ENCODE data around the gene TCF3.

DNA sequence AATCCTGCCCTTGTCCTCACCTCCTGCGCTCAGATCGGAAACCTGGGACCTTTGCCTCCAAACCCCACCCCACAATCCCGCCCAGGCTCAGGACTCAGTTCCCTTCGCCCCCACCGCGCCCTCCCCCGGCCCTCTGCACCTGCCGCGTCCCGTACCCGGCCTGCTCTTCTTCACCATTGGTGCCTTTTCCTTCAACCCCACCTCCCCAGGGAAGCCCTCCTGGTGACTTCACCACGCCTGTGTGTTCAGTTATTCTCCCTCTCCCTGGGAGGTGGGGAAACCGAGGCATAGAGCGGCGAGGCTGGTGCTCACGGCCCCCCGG is 19.3 kb upstream of the TCF3 start:
- TF ChIP-seq, protein P1, sequence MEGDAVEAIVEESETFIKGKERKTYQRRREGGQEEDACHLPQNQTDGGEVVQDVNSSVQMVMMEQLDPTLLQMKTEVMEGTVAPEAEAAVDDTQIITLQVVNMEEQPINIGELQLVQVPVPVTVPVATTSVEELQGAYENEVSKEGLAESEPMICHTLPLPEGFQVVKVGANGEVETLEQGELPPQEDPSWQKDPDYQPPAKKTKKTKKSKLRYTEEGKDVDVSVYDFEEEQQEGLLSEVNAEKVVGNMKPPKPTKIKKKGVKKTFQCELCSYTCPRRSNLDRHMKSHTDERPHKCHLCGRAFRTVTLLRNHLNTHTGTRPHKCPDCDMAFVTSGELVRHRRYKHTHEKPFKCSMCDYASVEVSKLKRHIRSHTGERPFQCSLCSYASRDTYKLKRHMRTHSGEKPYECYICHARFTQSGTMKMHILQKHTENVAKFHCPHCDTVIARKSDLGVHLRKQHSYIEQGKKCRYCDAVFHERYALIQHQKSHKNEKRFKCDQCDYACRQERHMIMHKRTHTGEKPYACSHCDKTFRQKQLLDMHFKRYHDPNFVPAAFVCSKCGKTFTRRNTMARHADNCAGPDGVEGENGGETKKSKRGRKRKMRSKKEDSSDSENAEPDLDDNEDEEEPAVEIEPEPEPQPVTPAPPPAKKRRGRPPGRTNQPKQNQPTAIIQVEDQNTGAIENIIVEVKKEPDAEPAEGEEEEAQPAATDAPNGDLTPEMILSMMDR (IDR thresholded peaks at IDR 0.05) = no peak
- TF ChIP-seq POLR2A (IDR thresholded peaks at IDR 0.05) = no peak
